Cardiac muscle cell (in vitro differentiated cells and primary cell): ENCODE measurements around the gene TRAP1. TPM values are rescaled to one million over a fixed set of nuclear protein-coding genes. Genes with fewer than 3 reads are reported as not detected.
A peak's percentile ranks its signal among the peaks of the same experiment; 100 is the strongest.

Experiments
- DNase-seq, 2 donors: peaks; one replicate each; pipeline versions ENCODE4 v3.0.0 to v3.0.0-alpha.2; 2010 to 2017; ENCODE audit warnings: low read depth in 1 of 2, low spot score in 1 of 2
- H3K27ac ChIP-seq: fragments of 200-600 bp; sonication (generic); 2 replicates; pipeline ENCODE4 v1.5.1; 2016
- H3K27me3 ChIP-seq: fragments of 200-600 bp; sonication (generic); 2 replicates; pipeline ENCODE4 v1.6.0; 2016; ENCODE audit warnings: control low read depth
- H3K36me3 ChIP-seq: fragments of 200-600 bp; sonication (generic); 2 replicates; pipeline ENCODE4 v1.5.1; 2016; ENCODE audit warnings: control low read depth
- H3K4me1 ChIP-seq: fragments of 200-600 bp; sonication (generic); 2 replicates; pipeline ENCODE4 v1.8.1; 2017; ENCODE audit warnings: low read depth, mild to moderate bottlenecking, mixed run types
- H3K4me3 ChIP-seq: fragments of 200-600 bp; sonication (generic); 2 replicates; pipeline ENCODE4 v1.5.1; 2016; ENCODE audit warnings: mild to moderate bottlenecking
- H3K9me3 ChIP-seq: fragments of 200-600 bp; sonication (generic); 2 replicates; pipeline ENCODE4 v1.5.1; 2017; ENCODE audit warnings: low read depth, mild to moderate bottlenecking, control low read depth
- polyA plus RNA-seq: library from polyadenylated mRNA; unstranded; fragments of >200 nt; fragmentation: Nextera tagmentation; extraction: Ambion mirVana; gene quantifications from 2 replicates; pipeline ENCODE4 v1.2.1, GENCODE V29; 2016
- total RNA-seq: library from RNA; depleted of rRNA; stranded (reverse); fragments of >200 nt; gene quantifications from 2 replicates; pipeline ENCODE4 v1.2.3, GENCODE V29; 2016
- TF ChIP-seq, protein P1 (sequence below): IDR thresholded peaks from 2 replicates; pipeline ENCODE4 v1.5.1; 2012; ENCODE audit warnings: low read depth, mild to moderate bottlenecking, low read length

The TRAP1 gene
- total and polyA plus RNA-seq, 2 experiments from 2014 or later: 157 to 164 TPM

DNA sequence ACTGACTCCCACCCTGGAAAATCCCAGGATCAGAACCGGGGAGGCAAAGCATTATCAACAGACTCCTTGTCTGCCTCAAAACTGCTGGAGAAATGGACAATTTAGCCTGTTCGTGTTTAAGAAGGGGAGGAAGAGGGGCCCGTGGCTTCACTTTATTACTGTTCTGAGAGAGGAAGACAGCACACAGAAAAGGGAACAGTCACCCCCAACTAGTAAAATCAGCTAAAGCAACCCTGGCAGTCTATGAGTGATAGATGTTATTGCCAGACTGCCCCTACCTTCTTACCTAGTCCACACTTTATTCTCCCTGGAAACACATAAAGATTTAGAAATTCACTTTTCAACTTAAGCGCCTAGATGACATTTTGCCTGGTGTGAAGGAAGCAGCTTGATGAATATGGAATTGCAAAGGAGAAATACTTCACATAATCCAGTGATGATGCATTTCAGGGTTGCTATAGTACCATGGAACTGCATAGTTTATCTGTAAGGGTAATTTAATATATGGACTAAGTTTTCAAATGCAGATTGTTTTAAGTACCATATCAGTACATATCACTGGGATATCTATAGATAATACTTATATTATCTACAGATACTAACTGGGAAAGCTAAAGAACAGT lies 36.9 kb upstream of the TRAP1 start:
- peak in 1 of 2 donors; percentile 25 for DNase-seq
- TF ChIP-seq, protein P1, sequence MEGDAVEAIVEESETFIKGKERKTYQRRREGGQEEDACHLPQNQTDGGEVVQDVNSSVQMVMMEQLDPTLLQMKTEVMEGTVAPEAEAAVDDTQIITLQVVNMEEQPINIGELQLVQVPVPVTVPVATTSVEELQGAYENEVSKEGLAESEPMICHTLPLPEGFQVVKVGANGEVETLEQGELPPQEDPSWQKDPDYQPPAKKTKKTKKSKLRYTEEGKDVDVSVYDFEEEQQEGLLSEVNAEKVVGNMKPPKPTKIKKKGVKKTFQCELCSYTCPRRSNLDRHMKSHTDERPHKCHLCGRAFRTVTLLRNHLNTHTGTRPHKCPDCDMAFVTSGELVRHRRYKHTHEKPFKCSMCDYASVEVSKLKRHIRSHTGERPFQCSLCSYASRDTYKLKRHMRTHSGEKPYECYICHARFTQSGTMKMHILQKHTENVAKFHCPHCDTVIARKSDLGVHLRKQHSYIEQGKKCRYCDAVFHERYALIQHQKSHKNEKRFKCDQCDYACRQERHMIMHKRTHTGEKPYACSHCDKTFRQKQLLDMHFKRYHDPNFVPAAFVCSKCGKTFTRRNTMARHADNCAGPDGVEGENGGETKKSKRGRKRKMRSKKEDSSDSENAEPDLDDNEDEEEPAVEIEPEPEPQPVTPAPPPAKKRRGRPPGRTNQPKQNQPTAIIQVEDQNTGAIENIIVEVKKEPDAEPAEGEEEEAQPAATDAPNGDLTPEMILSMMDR: no peak
- Histone ChIP-seq H3K27me3 (no peaks in the 10 kb centered on the region), H3K4me1 (no peaks in the 10 kb centered on the region), H3K36me3 (peaks cover 52% of the 10 kb centered on the region), H3K9me3 (no peaks in the 10 kb centered on the region), H3K4me3 (no peak overlapping the region), H3K27ac (peak overlapping the region; percentile 12)

DNA sequence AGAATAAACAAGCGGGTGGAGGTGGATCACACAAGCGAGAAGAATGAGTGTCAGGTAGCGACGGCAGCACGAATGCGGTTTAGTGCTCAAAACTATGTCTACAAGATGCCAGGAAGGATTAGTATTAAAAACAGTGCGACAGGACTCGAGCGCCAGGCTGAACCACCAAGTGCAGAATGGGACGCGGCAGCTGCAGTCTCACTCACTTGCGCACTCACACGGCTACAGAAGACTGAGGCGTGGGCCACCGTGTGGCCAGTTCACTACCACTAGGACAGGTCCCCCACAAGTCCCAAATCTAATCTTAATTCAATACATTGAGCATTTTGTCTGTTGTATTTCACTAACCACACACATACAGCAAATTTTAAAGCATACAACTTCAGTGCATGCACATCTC lies 35.7 kb upstream of the TRAP1 start:
- Histone ChIP-seq H3K27me3 (no peaks in the 10 kb centered on the region), H3K9me3 (no peaks in the 10 kb centered on the region), H3K36me3 (peaks cover 46% of the 10 kb centered on the region), H3K27ac (no peak overlapping the region), H3K4me1 (no peaks in the 10 kb centered on the region), H3K4me3 (no peak overlapping the region)
- no peak for DNase-seq
- TF ChIP-seq, protein P1: no peak

DNA sequence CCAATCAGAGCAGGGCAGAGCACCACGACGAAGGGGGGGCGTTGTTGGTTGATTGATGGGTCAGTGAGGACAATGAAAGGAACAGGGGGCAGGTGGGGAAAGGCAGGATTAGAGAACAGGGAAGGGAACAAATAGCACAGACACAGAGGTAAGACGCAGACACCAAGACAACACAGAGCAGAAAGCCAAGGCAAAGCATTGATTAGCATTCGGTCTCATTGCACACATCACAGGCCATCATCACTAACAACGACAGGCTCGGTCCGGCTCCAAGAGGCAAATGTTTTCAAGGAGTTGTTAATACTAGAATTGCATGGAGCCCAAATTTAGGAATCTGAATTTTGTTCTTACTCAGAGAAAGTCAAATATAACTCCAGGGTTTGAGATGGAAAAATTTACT lies 34.6 kb upstream of the TRAP1 start:
- Histone ChIP-seq H3K27ac (no peak overlapping the region), H3K4me1 (no peaks in the 10 kb centered on the region), H3K27me3 (no peaks in the 10 kb centered on the region), H3K4me3 (no peak overlapping the region), H3K9me3 (no peaks in the 10 kb centered on the region), H3K36me3 (peaks cover 41% of the 10 kb centered on the region)
- TF ChIP-seq, protein P1: no peak
- DNase-seq: no peak

DNA sequence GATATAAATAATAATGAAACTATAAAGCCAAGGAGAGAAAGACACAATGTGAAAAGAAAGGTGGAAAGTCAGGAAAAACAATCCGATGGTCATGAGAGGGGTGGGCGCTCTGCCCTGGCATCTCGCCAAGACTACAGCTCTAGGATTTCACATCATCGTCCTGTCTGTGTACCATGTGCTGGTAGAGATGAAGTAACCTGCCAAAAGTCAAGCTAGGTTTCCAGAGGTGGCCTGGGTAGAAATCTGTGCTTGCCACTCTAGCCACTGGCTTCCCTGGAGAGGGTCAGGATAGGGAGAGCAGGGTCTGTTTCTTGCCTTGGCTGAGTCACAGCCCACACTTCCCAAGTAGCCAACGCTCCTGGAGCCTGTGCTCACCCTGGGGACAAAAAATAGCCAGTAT lies 31.0 kb upstream of the TRAP1 start:
- peaks cover 44% of the 10 kb centered on the region for H3K36me3 ChIP-seq
- no peak overlapping the region for H3K4me3 ChIP-seq
- no peaks in the 10 kb centered on the region for H3K4me1 ChIP-seq
- H3K9me3 ChIP-seq: no peaks in the 10 kb centered on the region
- TF ChIP-seq, protein P1: no peak
- no peak overlapping the region for H3K27ac ChIP-seq
- no peak for DNase-seq
- H3K27me3 ChIP-seq: no peaks in the 10 kb centered on the region

DNA sequence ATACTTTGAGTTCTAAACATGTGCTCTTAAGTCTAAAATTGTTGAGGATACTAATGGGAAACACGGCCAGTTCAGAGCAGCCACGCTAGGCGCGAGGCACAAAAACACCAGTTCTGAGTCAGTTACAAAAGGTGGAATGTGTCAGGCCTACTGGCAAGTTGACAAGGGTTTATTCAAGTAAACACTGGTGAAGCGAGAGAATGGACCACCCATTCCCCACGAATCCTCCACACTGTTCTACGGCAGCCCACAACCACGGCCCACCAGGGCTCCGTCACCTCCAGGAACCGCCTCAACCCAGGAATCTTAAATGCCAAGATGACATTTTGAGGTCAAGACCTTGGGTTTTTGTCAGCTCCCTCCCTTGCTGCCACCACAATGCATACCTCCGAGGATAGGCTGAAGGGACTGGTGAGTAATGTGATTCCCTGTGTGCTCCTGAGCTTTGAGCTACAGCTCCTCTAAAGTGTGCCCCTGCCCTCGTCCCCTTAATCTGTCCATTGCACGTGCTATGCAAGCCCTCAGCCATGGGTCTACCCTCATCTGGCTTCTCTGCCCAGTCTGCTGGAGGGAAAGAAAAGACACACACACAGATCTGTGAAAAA lies 28.5 kb upstream of the TRAP1 start:
- H3K9me3 ChIP-seq: no peaks in the 10 kb centered on the region
- H3K36me3 ChIP-seq: peaks cover 57% of the 10 kb centered on the region
- H3K4me1 ChIP-seq: no peaks in the 10 kb centered on the region
- H3K27ac ChIP-seq: peak overlapping the region; percentile 60
- H3K4me3 ChIP-seq: no peak overlapping the region
- DNase-seq: peak in 1 of 2 donors; percentile 5
- H3K27me3 ChIP-seq: no peaks in the 10 kb centered on the region
- TF ChIP-seq, protein P1: no peak
